Right lobe of liver (tissue), 4 donors: Measurements from ENCODE around the gene APCDD1.

Source experiments
- POLR2A ChIP-seq: fragments of 450-650 bp; IDR thresholded peaks from one replicate; pipeline ENCODE4 v1.6.1; 2017; ENCODE audit warnings: antibody characterized with exemption, mild to moderate bottlenecking
- TF ChIP-seq, protein P1 (sequence below), 4 donors: fragments of 200-600 bp in 3 of 4; fragments of 450-650 bp in 1 of 4; IDR thresholded peaks; one replicate each; pipeline versions ENCODE4 v1.5.1 to v1.8.0; 2016 to 2022; ENCODE audit warnings: antibody characterized with exemption in 4 of 4, mild to moderate bottlenecking in 2 of 4
- donor health status: DM: no; HTN: no; CAD: no.
- donor health status: DM: no; HTN: no; CAD: no.
- donor health status: DM: no; HTN: yes; CAD: no.

DNA sequence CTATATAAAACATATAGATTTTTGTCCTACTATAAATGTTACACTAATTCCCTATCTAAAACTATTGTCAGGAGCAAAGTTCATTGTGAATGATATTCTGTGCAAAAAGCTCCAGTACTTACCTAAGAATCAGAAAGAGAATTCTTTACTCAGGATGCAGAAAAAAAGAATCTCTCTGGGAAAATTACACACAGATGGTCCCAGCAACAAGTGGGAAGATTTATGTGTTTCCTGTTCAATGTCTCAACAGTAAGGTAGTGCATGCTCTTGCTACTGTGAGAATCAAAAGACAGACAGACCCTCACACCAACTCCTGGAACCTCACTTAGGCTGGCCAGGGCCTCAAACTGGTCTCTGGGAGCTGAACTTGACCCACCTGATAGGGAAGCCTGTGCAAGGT, 60.2 kb downstream of the APCDD1 start:
- no peak for TF ChIP-seq POLR2A
- TF ChIP-seq, protein P1, sequence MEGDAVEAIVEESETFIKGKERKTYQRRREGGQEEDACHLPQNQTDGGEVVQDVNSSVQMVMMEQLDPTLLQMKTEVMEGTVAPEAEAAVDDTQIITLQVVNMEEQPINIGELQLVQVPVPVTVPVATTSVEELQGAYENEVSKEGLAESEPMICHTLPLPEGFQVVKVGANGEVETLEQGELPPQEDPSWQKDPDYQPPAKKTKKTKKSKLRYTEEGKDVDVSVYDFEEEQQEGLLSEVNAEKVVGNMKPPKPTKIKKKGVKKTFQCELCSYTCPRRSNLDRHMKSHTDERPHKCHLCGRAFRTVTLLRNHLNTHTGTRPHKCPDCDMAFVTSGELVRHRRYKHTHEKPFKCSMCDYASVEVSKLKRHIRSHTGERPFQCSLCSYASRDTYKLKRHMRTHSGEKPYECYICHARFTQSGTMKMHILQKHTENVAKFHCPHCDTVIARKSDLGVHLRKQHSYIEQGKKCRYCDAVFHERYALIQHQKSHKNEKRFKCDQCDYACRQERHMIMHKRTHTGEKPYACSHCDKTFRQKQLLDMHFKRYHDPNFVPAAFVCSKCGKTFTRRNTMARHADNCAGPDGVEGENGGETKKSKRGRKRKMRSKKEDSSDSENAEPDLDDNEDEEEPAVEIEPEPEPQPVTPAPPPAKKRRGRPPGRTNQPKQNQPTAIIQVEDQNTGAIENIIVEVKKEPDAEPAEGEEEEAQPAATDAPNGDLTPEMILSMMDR (IDR thresholded peaks at IDR 0.05), result no peak
